Choroid plexus epithelial cell (primary cell): ENCODE measurements around the gene MERTK.

Source experiments
- DNase-seq: peaks from one replicate; pipeline ENCODE4 v3.0.0-alpha.2; 2010; ENCODE audit warnings: low read depth
- H3K4me3 ChIP-seq: 2 replicates; pipeline ENCODE4 v1.5.1; 2011; ENCODE audit warnings: low read depth, mild to moderate bottlenecking, control low read depth, low read length, moderate library complexity
- CTCF ChIP-seq: conservative IDR thresholded peaks from 2 replicates; pipeline ENCODE4 v1.5.1; 2011; ENCODE audit warnings: low read depth, mild to moderate bottlenecking, control low read depth, inconsistent platforms, low read length, moderate library complexity

Gene MERTK

GRCh38 chr2:112055730-112056625, 157.6 kb downstream of the MERTK start:
- no peak for TF ChIP-seq CTCF
- DNase-seq, result peak; percentile 93
- peak overlapping the region; percentile 89 for H3K4me3 ChIP-seq

- TF ChIP-seq CTCF, result no peak
- DNase-seq, result no peak
- peak overlapping the region; percentile 89 for H3K4me3 ChIP-seq
Observed at GRCh38 chr2:112056626-112056987, 158.2 kb downstream of the MERTK start.

- no peak for DNase-seq
- no peak overlapping the region for H3K4me3 ChIP-seq
- TF ChIP-seq CTCF, result no peak
Observed at GRCh38 chr2:112059671-112060070, 161.3 kb downstream of the MERTK start.

GRCh38 chr2:112061299-112061698, 162.9 kb downstream of the MERTK start:
- DNase-seq, result no peak
- TF ChIP-seq CTCF, result no peak
- H3K4me3 ChIP-seq, result no peak overlapping the region

- H3K4me3 ChIP-seq, result no peak overlapping the region
- TF ChIP-seq CTCF, result no peak
- DNase-seq, result no peak
Observed at GRCh38 chr2:112061840-112062239, 163.4 kb downstream of the MERTK start.

- H3K4me3 ChIP-seq, result no peak overlapping the region
- no peak for TF ChIP-seq CTCF
- no peak for DNase-seq
Observed at GRCh38 chr2:112062894-112063293, 164.5 kb downstream of the MERTK start.

GRCh38 chr2:112065486-112065885, 167.1 kb downstream of the MERTK start:
- no peak overlapping the region for H3K4me3 ChIP-seq
- DNase-seq, result no peak
- no peak for TF ChIP-seq CTCF
